Suprapubic skin (tissue), 4 donors: Measurements from ENCODE around the gene DISC1. TPM values are rescaled to one million over a fixed set of nuclear protein-coding genes. Genes with fewer than 3 reads are reported as not detected.

Experiments
- DNase-seq, 2 donors: peaks; one replicate each; pipeline ENCODE4 v3.0.0-alpha.2; 2019; ENCODE audit warnings: low spot score in 2 of 2
- H3K27ac ChIP-seq: fragments of 200-600 bp; sonication (generic); one replicate; pipeline ENCODE4 v1.5.1; 2019
- H3K27me3 ChIP-seq: fragments of 200-600 bp; sonication (generic); one replicate; pipeline ENCODE4 v1.5.1; 2019
- H3K36me3 ChIP-seq: fragments of 200-600 bp; sonication (generic); one replicate; pipeline ENCODE4 v1.5.1; 2019
- H3K4me1 ChIP-seq: fragments of 200-600 bp; sonication (generic); one replicate; pipeline ENCODE4 v1.5.1; 2019
- H3K4me3 ChIP-seq: fragments of 200-600 bp; sonication (generic); one replicate; pipeline ENCODE4 v1.5.1; 2019; ENCODE audit warnings: mild to moderate bottlenecking
- H3K9me3 ChIP-seq: fragments of 200-600 bp; sonication (generic); one replicate; pipeline ENCODE4 v1.5.1; 2019
- EP300 ChIP-seq: sonication (generic); formaldehyde crosslinking; IDR thresholded peaks from one replicate; pipeline ENCODE4 v1.6.1; 2017; ENCODE audit warnings: antibody characterized with exemption
- POLR2A ChIP-seq, 2 donors: fragments of 450-650 bp; IDR thresholded peaks; one replicate each; pipeline ENCODE4 v1.6.1; 2017; ENCODE audit warnings: antibody characterized with exemption in 2 of 2, mild to moderate bottlenecking in 2 of 2, moderate library complexity in 2 of 2
- POLR2AphosphoS5 ChIP-seq, 3 donors: sonication (generic); formaldehyde crosslinking; IDR thresholded peaks; one replicate each; pipeline ENCODE4 v1.6.1; 2017; ENCODE audit warnings: antibody characterized with exemption in 3 of 3
- WGBS: methylation state at CpG from one replicate; pipeline ENCODE4 v1.1.5; 2018; 5-methylcytosine and 5-hydroxymethylcytosine counted together
- total RNA-seq, 4 donors: library from RNA; depleted of rRNA; stranded (reverse); fragments of >200 nt; gene quantifications; one replicate each; pipeline ENCODE4 v1.1.0, GENCODE V29; 2016
- TF ChIP-seq, protein P1 (sequence below), 2 donors: fragments of 200-600 bp in 1 of 2; fragments of 450-650 bp in 1 of 2; sonication (generic) in 1 of 2; IDR thresholded peaks; one replicate each; pipeline ENCODE4 v1.5.1; 2016 to 2019; ENCODE audit warnings: antibody characterized with exemption in 2 of 2, mild to moderate bottlenecking in 1 of 2, moderate library complexity in 1 of 2

DISC1 gene
- total RNA-seq, 4 donors from 2014 or later: 3.0 to 8.4 (median 5.2) TPM

DNA sequence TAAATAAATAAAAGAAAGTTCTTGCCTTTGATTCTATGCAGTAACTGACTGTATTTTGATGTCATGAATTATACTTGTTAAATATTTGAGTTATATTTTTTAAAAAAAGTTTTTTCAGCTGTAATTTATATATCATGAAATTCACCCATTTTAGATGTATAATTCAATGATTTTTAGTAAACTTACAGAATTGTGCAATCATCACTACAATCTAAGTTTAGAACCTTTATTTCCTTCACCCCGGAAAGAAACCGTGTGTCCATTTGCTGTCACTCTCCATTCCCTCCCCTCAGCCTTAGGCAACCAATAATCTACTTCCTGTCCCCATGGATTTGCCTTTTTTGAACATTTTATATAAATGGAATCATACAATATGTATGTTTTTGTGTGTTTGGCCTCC lies 32.5 kb upstream of the DISC1 start:
- Histone ChIP-seq H3K9me3 (no peaks in the 10 kb centered on the region), H3K27me3 (no peaks in the 10 kb centered on the region), H3K36me3 (no peaks in the 10 kb centered on the region), H3K4me3 (no peak overlapping the region), H3K27ac (no peak overlapping the region), H3K4me1 (peaks cover 3% of the 10 kb centered on the region)
- TF ChIP-seq EP300 (no peak), POLR2AphosphoS5 (IDR thresholded peaks at IDR 0.05) (no peak), POLR2A (IDR thresholded peaks at IDR 0.05) (no peak)
- TF ChIP-seq, protein P1, sequence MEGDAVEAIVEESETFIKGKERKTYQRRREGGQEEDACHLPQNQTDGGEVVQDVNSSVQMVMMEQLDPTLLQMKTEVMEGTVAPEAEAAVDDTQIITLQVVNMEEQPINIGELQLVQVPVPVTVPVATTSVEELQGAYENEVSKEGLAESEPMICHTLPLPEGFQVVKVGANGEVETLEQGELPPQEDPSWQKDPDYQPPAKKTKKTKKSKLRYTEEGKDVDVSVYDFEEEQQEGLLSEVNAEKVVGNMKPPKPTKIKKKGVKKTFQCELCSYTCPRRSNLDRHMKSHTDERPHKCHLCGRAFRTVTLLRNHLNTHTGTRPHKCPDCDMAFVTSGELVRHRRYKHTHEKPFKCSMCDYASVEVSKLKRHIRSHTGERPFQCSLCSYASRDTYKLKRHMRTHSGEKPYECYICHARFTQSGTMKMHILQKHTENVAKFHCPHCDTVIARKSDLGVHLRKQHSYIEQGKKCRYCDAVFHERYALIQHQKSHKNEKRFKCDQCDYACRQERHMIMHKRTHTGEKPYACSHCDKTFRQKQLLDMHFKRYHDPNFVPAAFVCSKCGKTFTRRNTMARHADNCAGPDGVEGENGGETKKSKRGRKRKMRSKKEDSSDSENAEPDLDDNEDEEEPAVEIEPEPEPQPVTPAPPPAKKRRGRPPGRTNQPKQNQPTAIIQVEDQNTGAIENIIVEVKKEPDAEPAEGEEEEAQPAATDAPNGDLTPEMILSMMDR (IDR thresholded peaks at IDR 0.05): no peak
- 63% methylated on average over 2 of the region's 2 CpGs for WGBS
- DNase-seq: no peak

DNA sequence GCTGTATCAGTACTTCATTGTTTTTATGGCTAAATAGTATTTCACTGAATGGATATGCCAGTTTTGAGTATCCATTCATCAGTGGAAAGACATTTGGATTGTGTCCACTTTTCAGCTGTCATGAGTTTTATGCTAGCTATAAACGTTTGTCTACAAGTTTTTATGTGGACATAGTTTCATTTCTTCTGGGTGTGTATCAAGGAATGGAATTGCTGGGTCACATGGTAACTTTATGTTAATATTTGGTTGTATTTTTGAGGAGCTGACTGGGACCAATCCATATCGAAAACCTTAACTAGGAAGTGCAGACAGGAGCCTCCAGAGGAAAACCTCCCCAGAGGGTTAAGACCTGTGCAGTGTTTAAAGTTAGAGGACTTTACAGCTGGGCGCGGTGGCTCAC lies 31.8 kb upstream of the DISC1 start:
- H3K4me3 ChIP-seq: no peak overlapping the region
- TF ChIP-seq POLR2A (IDR thresholded peaks at IDR 0.05) (no peak), POLR2AphosphoS5 (IDR thresholded peaks at IDR 0.05) (no peak), EP300 (no peak)
- TF ChIP-seq, protein P1 (IDR thresholded peaks at IDR 0.05): no peak
- H3K27me3 ChIP-seq: no peaks in the 10 kb centered on the region
- DNase-seq: no peak
- peaks cover 3% of the 10 kb centered on the region for H3K4me1 ChIP-seq
- no peaks in the 10 kb centered on the region for H3K36me3 ChIP-seq
- H3K9me3 ChIP-seq: no peaks in the 10 kb centered on the region
- no peak overlapping the region for H3K27ac ChIP-seq
- 88% methylated on average over 4 of the region's 4 CpGs for WGBS

DNA sequence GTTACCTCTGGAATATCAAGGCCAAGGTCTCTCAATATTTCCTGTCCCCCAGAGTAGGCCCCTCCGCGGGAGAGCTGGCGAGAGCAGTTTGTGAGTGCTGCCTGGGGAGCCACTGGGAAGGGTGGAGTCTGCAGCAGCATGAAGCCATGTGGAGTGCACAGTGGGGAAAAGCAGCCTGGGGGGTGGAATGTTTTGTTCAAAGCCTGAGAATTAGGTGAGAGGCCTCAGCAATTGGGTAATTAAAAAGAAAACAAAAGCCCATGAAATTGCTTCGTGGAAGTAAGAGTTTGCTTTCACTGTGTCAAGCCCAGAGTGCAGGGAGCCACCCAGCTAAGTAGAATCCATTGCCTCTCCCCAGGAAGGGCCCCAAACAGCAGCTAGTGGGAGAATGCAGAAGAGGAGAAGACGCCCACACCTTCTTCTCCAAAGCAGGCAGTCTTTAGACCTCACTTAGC lies 30.2 kb upstream of the DISC1 start:
- Histone ChIP-seq H3K4me1 (peaks cover 12% of the 10 kb centered on the region), H3K27me3 (no peaks in the 10 kb centered on the region), H3K36me3 (no peaks in the 10 kb centered on the region), H3K4me3 (no peak overlapping the region), H3K27ac (no peak overlapping the region), H3K9me3 (no peaks in the 10 kb centered on the region)
- TF ChIP-seq POLR2A (IDR thresholded peaks at IDR 0.05) (no peak), POLR2AphosphoS5 (IDR thresholded peaks at IDR 0.05) (no peak), EP300 (no peak)
- TF ChIP-seq, protein P1 (IDR thresholded peaks at IDR 0.05): no peak
- 34% methylated on average over 2 of the region's 5 CpGs for WGBS
- DNase-seq: no peak

DNA sequence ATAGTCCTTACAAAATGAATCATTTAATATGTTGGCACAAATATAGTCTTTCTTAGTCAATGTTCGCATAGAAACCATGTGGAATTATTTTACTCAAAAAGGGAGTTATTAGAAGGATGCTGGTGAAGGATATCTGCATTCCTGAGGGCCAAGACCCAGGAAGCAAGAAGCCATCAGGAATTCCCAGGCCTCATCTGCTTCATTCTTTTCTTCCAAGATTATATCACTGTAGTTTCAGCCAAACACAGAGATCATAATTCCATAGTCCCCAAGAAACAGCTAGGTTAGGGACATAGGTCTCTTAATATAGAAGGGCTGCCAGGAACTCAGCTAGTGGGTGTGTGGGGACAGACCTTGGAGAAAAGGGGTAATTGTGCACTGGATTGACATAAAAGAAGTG lies 28.6 kb upstream of the DISC1 start:
- Histone ChIP-seq H3K9me3 (no peaks in the 10 kb centered on the region), H3K27me3 (no peaks in the 10 kb centered on the region), H3K27ac (no peak overlapping the region), H3K36me3 (no peaks in the 10 kb centered on the region), H3K4me3 (no peak overlapping the region), H3K4me1 (peaks cover 24% of the 10 kb centered on the region)
- DNase-seq: no peak
- TF ChIP-seq, protein P1 (IDR thresholded peaks at IDR 0.05): no peak
- no peak for TF ChIP-seq POLR2AphosphoS5 (IDR thresholded peaks at IDR 0.05)
- no peak for TF ChIP-seq POLR2A (IDR thresholded peaks at IDR 0.05)
- no peak for TF ChIP-seq EP300
- 64% methylated on average over 1 of the region's 1 CpG for WGBS

DNA sequence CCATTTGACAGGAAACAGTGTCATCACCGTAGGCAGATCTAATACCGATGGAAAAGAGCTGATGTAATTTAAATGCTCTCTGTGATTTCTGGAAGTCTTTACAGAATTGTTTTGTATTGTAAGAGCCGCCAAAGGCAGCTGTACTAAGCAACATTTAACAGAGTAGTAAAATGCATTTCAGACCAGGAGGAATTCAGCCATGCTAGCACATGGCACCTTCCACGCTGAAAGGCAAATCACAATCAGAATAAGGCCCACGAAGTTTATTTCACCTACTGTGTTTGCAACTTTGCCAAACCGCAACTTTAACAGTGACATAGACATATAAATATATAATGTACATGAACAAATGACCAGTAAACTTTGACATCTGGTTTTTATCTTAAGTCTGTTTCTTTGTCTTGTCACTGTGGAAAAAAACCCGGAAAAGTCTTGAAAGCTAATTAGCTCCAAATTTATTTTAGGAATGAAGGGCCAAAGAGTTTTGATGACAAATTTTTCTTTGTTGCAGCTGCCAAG lies 26.1 kb upstream of the DISC1 start:
- Histone ChIP-seq H3K27me3 (no peaks in the 10 kb centered on the region), H3K36me3 (no peaks in the 10 kb centered on the region), H3K27ac (peak overlapping the region; percentile 24), H3K9me3 (no peaks in the 10 kb centered on the region), H3K4me3 (no peak overlapping the region), H3K4me1 (peaks cover 28% of the 10 kb centered on the region)
- no peak for DNase-seq
- WGBS: 40% methylated on average over 7 of the region's 7 CpGs
- no peak for TF ChIP-seq POLR2A (IDR thresholded peaks at IDR 0.05)
- TF ChIP-seq, protein P1 (IDR thresholded peaks at IDR 0.05): no peak
- no peak for TF ChIP-seq EP300
- TF ChIP-seq POLR2AphosphoS5 (IDR thresholded peaks at IDR 0.05): no peak
